K562 (cell line): Measurements from ENCODE around the gene ECPAS. TPM values are rescaled to one million over a fixed set of nuclear protein-coding genes. Genes with fewer than 3 reads are reported as not detected.

Experiments
- ATAC-seq: fragments of 200-7000 bp; cut with Tn5 transposase; 3 replicates; pipeline ENCODE4 v1.9.1; 2020; ENCODE audit warnings: moderate library complexity
- BruUV-seq: library from RNA; stranded (reverse); fragments of 400-500 nt; replicated peaks from 2 replicates; lab custom pipeline; 2021; lab: Mats Ljungman, UMichigan
- CTCF ChIA-PET: fragments of 300-600 bp; formaldehyde crosslinking; extraction: SDS; loops from one replicate; lab custom pipeline; 2021; ENCODE audit warnings: low intra/inter-chr PET ratio; lab: Yijun Ruan, JAX
- POLR2A ChIA-PET: fragments of 300-600, 350-650 bp; sonication (Branson Sonifier 250); formaldehyde crosslinking; extraction: SDS; loops from one replicate; lab custom pipeline; 2021; ENCODE audit warnings: antibody characterized with exemption, inconsistent platforms; lab: Yijun Ruan, JAX
- DNase-seq, 4 experiments: peaks; one replicate each; pipeline versions ENCODE4 v3.0.0 to v3.0.0-alpha.2; 2011 to 2018; ENCODE audit warnings: low spot score in 3 of 4, mixed read lengths in 3 of 4; ENCODE audit errors: extremely low read depth in 1 of 4
- FAIRE-seq: peaks from 2 replicates; lab custom pipeline; 2011; peaks lifted over from hg19 to GRCh38; lab: Jason Lieb, UNC
- H2AFZ ChIP-seq: 2 replicates; pipeline ENCODE4 v1.6.0; 2011; ENCODE audit warnings: low read depth, low read length, control low read depth, inconsistent platforms
- H3K27ac ChIP-seq: fragments of 200-600 bp; 3 replicates; pipeline ENCODE4 v1.8.0; 2011; ENCODE audit warnings: low read depth, mild to moderate bottlenecking, control low read depth, inconsistent platforms, low read length, moderate library complexity, mixed read lengths; ENCODE audit errors: extremely low read depth
- H3K27me3 ChIP-seq, 2 experiments: fragments of 300-600 bp in 1 of 2; 2 replicates in 1 of 2; 3 replicates in 1 of 2; pipeline versions ENCODE4 v1.6.0 to v1.8.0; 2011; ENCODE audit warnings: inconsistent platforms in 2 of 2, low read length in 2 of 2, mild to moderate bottlenecking in 1 of 2, mixed read lengths in 1 of 2, moderate library complexity in 1 of 2; ENCODE audit not compliant: control insufficient read depth in 2 of 2, insufficient read depth in 2 of 2
- H3K36me3 ChIP-seq: fragments of 300-600 bp; 3 replicates; pipeline ENCODE4 v1.8.0; 2011; ENCODE audit warnings: mild to moderate bottlenecking, low read length, inconsistent platforms; ENCODE audit not compliant: control insufficient read depth, insufficient read depth
- H3K4me1 ChIP-seq, 2 experiments: fragments of 200-600 bp in 1 of 2; replicated peaks in 1 of 2; 2 replicates in 1 of 2; 3 replicates in 1 of 2; pipeline versions ENCODE4 v1.5.1 to v1.8.0; 2011; ENCODE audit warnings: inconsistent platforms in 2 of 2, low read length in 2 of 2, mild to moderate bottlenecking in 1 of 2, mixed read lengths in 1 of 2, moderate library complexity in 1 of 2; ENCODE audit not compliant: control insufficient read depth in 2 of 2, insufficient read depth in 2 of 2
- H3K4me2 ChIP-seq: 2 replicates; pipeline ENCODE4 v1.6.1; 2011; ENCODE audit warnings: low read length, control low read depth, inconsistent platforms, mixed read lengths; ENCODE audit not compliant: insufficient read depth
- H3K4me3 ChIP-seq: fragments of 200-600 bp; sonication (generic), shearing (Covaris generic); 2 replicates; pipeline ENCODE4 v1.5.1; 2016; ENCODE audit warnings: control low read depth, inconsistent platforms
- H3K79me2 ChIP-seq: fragments of 200-600 bp; 3 replicates; pipeline ENCODE4 v1.8.0; 2011; ENCODE audit warnings: low read length, inconsistent platforms; ENCODE audit not compliant: control insufficient read depth, insufficient read depth
- H3K9ac ChIP-seq, 2 experiments: 2 replicates each; pipeline versions ENCODE4 v1.6.0 to v1.6.1; 2011; ENCODE audit warnings: low read depth in 2 of 2, low read length in 2 of 2, control low read depth in 1 of 2, inconsistent platforms in 1 of 2, mild to moderate bottlenecking in 1 of 2, mixed read lengths in 1 of 2; ENCODE audit not compliant: insufficient read depth in 1 of 2
- H3K9me1 ChIP-seq: one replicate; pipeline ENCODE4 v1.6.0; 2011; ENCODE audit warnings: inconsistent platforms, mild to moderate bottlenecking, low read length, moderate library complexity; ENCODE audit not compliant: control insufficient read depth, insufficient read depth
- H3K9me3 ChIP-seq: replicated peaks from 2 replicates; pipeline ENCODE4 v1.5.1; 2011; ENCODE audit warnings: low read depth, low read length, inconsistent platforms; ENCODE audit not compliant: control insufficient read depth, insufficient read depth
- H4K20me1 ChIP-seq: replicated peaks from 2 replicates; pipeline ENCODE4 v1.6.1; 2011; ENCODE audit warnings: low read length, inconsistent platforms, mixed read lengths; ENCODE audit not compliant: control insufficient read depth, insufficient read depth
- ARHGAP35 ChIP-seq: fragments of 450-650 bp; IDR thresholded peaks from 2 replicates; pipeline ENCODE4 v1.6.1; 2018; ENCODE audit not compliant: partially characterized antibody
- DMBX1 ChIP-seq: fragments of 250-450 bp; sonication (Bioruptor Pico); IDR thresholded peaks from 2 replicates; pipeline ENCODE4 v1.8.0; 2022; ENCODE audit warnings: inconsistent platforms, mild to moderate bottlenecking, moderate library complexity, borderline replicate concordance
- ETV5 ChIP-seq: sonication (generic); formaldehyde crosslinking; IDR thresholded peaks from 2 replicates; pipeline ENCODE4 v1.4.0; 2020; ENCODE audit warnings: low read depth, mild to moderate bottlenecking, missing genetic modification reagents
- ILK ChIP-seq: fragments of 450-650 bp; IDR thresholded peaks from 2 replicates; pipeline ENCODE4 v1.6.1; 2016; ENCODE audit warnings: missing genetic modification characterization, low read depth, mild to moderate bottlenecking, missing compliant biosample characterization, moderate library complexity, borderline replicate concordance
- NR4A1 ChIP-seq, 2 experiments: fragments of 250-450 bp in 1 of 2; fragments of 450-650 bp in 1 of 2; sonication (Bioruptor Pico) in 1 of 2; IDR thresholded peaks; 2 replicates each; pipeline versions ENCODE4 v1.4.0 to v1.6.1; 2016 to 2020; ENCODE audit warnings: mild to moderate bottlenecking in 2 of 2, missing compliant biosample characterization in 1 of 2, missing genetic modification characterization in 1 of 2, moderate library complexity in 1 of 2
- PHF20 ChIP-seq: fragments of 450-650 bp; IDR thresholded peaks from 2 replicates; pipeline ENCODE4 v1.6.1; 2018; ENCODE audit not compliant: partially characterized antibody
- RBM39 ChIP-seq: fragments of 200-400 bp; formaldehyde crosslinking; optimal IDR thresholded peaks from 2 replicates; pipeline ENCODE3; 2018; ENCODE audit warnings: low read depth, low read length
- RHOXF2B ChIP-seq: fragments of 250-450 bp; sonication (Bioruptor Pico); conservative IDR thresholded peaks from 2 replicates; pipeline ENCODE4 v1.5.1; 2021
- SLC30A9 ChIP-seq: fragments of 250-450 bp; sonication (Bioruptor Pico); IDR thresholded peaks from 2 replicates; pipeline ENCODE4 v1.8.0; 2022; ENCODE audit warnings: mild to moderate bottlenecking, moderate library complexity
- STAG1 ChIP-seq: sonication (generic); formaldehyde crosslinking; IDR thresholded peaks from 2 replicates; pipeline ENCODE4 v1.5.0; 2020; ENCODE audit warnings: missing genetic modification reagents, borderline replicate concordance
- ZC3H8 ChIP-seq: fragments of 450-650 bp; IDR thresholded peaks from 2 replicates; pipeline ENCODE4 v1.6.1; 2017
- ZNF23 ChIP-seq: fragments of 250-450 bp; sonication (Bioruptor Pico); IDR thresholded peaks from 2 replicates; pipeline ENCODE4 v1.4.0; 2020; ENCODE audit warnings: mild to moderate bottlenecking
- ZNF3 ChIP-seq: fragments of 250-450 bp; sonication (Bioruptor Pico); IDR thresholded peaks from 2 replicates; pipeline ENCODE4 v1.5.0; 2021; ENCODE audit warnings: mild to moderate bottlenecking, moderate library complexity
- ZNF77 ChIP-seq: fragments of 250-450 bp; sonication (Bioruptor Pico); IDR thresholded peaks from 2 replicates; pipeline ENCODE4 v1.5.0; 2020
- WGBS: fragments of 100-300 bp; shearing (Covaris generic); methylation state at CpG from one replicate; pipeline ENCODE4 v1.1.6; 2016; ENCODE audit warnings: low coverage, mixed read lengths; ENCODE audit not compliant: insufficient coverage; ENCODE audit errors: missing lambda C conversion rate; 5-methylcytosine and 5-hydroxymethylcytosine counted together
- in situ Hi-C: fragments of 300-500 bp; cut with MboI; formaldehyde crosslinking; loops from 4 replicates; pipeline ENCODE4 v1.15.0; 2018; ENCODE audit warnings: inconsistent platforms, mixed read lengths
- intact Hi-C: fragments of 100-400 bp; cut with micrococcal nuclease; formaldehyde crosslinking; loops from 2 replicates; pipeline ENCODE4 v1.14.2; 2022
- polyA plus RNA-seq, 8 experiments: library from polyadenylated mRNA; depleted of rRNA in 4 of 8; stranded (reverse) in 5 of 8; unstranded in 3 of 8; fragments of >200 nt; fragmentation: Nextera tagmentation in 2 of 8; fragmentation: Illumina TruSeq in 1 of 8; extraction: Ambion mirVana in 2 of 8; extraction: Trizol in 1 of 8; gene quantifications; 2 replicates each; pipeline versions ENCODE4 v1.2.1 to v1.2.3, GENCODE V29; 2011 to 2014; ENCODE audit warnings: inconsistent platforms in 1 of 8, missing spikeins in 1 of 8
- total RNA-seq, 7 experiments: library from RNA; depleted of rRNA in 6 of 7; stranded (reverse); fragments of >200 nt in 6 of 7; fragmentation: Illumina TruSeq in 2 of 7; extraction: Trizol in 2 of 7; gene quantifications; 2 replicates each; pipeline versions ENCODE4 v1.2.1 to v1.2.3, GENCODE V29; 2011 to 2021; ENCODE audit warnings: low replicate concordance in 1 of 7
- TF ChIP-seq, protein P1 (sequence below): sonication (generic); formaldehyde crosslinking; IDR thresholded peaks from 2 replicates; pipeline ENCODE4 v1.8.1; 2023; ENCODE audit warnings: mild to moderate bottlenecking, missing genetic modification reagents
- TF ChIP-seq, protein P2 (sequence below): fragments of 250-450 bp; sonication (Bioruptor Pico); IDR thresholded peaks from 2 replicates; pipeline ENCODE4 v1.5.0; 2021

The ECPAS gene
- total and polyA plus RNA-seq, 9 of the 15 experiments (the other 6 are each of a cell fraction or from before 2014, with no cell fraction given): 14.5 to 90.9 (median 75.7) TPM

DNA sequence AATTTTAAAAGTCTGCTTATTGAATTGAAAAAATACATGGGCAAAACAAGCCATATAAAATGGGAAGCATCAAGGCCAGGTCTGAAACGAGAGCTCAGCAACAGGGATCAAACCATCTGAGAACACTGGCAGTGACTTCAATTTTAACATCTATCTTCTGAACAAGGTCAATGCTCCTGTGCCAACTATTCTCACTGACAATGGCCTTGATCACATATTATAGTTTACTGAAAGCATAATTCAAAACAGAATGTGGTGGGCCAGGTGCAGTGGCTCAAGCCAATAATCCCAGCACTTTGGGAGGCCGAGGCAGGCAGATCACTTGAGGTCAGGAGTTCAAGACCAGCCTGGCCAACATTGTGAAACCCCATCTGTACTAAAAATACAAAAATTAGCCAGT is 9.0 kb downstream of the ECPAS start:
- Histone ChIP-seq H3K4me3 (no peak overlapping the region), H3K27ac (no peak overlapping the region), H3K9me3 (no peaks in the 10 kb centered on the region), H3K9me1 (no peaks in the 10 kb centered on the region), H3K36me3 (peaks cover 17% of the 10 kb centered on the region; the same call in 1 of the 3 replicates), H3K79me2 (peaks cover 100% of the 10 kb centered on the region), H3K4me2 (no peak overlapping the region), H3K9ac (no peak overlapping the region), H3K27me3 (no peaks in the 10 kb centered on the region), H3K4me1 (no peaks in the 10 kb centered on the region), H4K20me1 (peaks cover 11% of the 10 kb centered on the region; the same call in 1 of the 2 replicates), H2AFZ (no peak overlapping the region)
- TF ChIP-seq ZNF3 (CRISPR knock-in tag) (no peak), NR4A1 (CRISPR knock-in tag; IDR thresholded peaks at IDR 0.05) (no peak), NR4A1 (tag; IDR thresholded peaks at IDR 0.05) (no peak), ETV5 (CRISPR knock-in tag) (no peak), STAG1 (CRISPR knock-in tag) (no peak), PHF20 (no peak), DMBX1 (CRISPR knock-in tag) (no peak), ZNF23 (CRISPR knock-in tag) (no peak), SLC30A9 (CRISPR knock-in tag) (no peak), ZNF77 (CRISPR knock-in tag) (no peak), RBM39 (no peak), ZC3H8 (no peak), ILK (no peak), RHOXF2B (no peak), ARHGAP35 (no peak)
- TF ChIP-seq, protein P1, sequence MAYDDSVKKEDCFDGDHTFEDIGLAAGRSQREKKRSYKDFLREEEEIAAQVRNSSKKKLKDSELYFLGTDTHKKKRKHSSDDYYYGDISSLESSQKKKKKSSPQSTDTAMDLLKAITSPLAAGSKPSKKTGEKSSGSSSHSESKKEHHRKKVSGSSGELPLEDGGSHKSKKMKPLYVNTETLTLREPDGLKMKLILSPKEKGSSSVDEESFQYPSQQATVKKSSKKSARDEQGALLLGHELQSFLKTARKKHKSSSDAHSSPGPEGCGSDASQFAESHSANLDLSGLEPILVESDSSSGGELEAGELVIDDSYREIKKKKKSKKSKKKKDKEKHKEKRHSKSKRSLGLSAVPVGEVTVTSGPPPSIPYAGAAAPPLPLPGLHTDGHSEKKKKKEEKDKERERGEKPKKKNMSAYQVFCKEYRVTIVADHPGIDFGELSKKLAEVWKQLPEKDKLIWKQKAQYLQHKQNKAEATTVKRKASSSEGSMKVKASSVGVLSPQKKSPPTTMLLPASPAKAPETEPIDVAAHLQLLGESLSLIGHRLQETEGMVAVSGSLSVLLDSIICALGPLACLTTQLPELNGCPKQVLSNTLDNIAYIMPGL: no peak
- TF ChIP-seq, protein P2, sequence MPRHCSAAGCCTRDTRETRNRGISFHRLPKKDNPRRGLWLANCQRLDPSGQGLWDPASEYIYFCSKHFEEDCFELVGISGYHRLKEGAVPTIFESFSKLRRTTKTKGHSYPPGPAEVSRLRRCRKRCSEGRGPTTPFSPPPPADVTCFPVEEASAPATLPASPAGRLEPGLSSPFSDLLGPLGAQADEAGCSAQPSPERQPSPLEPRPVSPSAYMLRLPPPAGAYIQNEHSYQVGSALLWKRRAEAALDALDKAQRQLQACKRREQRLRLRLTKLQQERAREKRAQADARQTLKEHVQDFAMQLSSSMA: no peak
- ATAC-seq: no peak
- DNase-seq: no peak
- in situ Hi-C loops: no loop called here
- no peak for FAIRE-seq
- ChIA-PET CTCF (no interaction called here), POLR2A (interaction anchor here (0.8 to 2.3 kb wide), 3 partner anchors 9 to 1152 kb away, joined by 3 to 8 read pairs (median 5); no protein-coding TSS in a partner anchor)
- intact Hi-C loops: no loop called here
- BruUV-seq: no TSS peak
- WGBS: 83% methylated on average over 2 of the region's 2 CpGs
